ENCODE data around the gene UHMK1. TPM values are rescaled to one million over a fixed set of nuclear protein-coding genes. Genes with fewer than 3 reads are reported as not detected.

UHMK1 gene
- total RNA-seq, 1 donor from 2014 or later = 65.9 TPM

DNA sequence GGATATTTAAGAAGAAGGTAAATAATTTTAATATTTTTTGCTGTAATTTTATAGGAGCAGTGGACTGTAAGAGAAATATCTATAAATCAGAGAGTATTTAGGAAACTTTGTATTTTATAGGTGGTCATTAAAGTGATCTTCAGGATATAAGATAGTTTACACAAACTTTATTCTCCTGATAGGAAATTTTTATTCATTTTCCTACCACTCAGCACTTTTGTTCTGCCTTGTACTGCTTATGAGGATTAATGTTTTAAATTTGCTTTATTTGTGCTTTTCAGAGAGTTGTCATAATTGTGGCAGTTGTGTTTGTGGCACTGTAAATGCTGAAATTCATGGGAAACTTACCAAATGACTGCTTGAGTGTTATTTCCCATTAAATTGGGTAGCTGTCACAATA lies 29.7 kb downstream of the UHMK1 start:
- DNase-seq (ENCODE audit: low read depth) = no peak

DNA sequence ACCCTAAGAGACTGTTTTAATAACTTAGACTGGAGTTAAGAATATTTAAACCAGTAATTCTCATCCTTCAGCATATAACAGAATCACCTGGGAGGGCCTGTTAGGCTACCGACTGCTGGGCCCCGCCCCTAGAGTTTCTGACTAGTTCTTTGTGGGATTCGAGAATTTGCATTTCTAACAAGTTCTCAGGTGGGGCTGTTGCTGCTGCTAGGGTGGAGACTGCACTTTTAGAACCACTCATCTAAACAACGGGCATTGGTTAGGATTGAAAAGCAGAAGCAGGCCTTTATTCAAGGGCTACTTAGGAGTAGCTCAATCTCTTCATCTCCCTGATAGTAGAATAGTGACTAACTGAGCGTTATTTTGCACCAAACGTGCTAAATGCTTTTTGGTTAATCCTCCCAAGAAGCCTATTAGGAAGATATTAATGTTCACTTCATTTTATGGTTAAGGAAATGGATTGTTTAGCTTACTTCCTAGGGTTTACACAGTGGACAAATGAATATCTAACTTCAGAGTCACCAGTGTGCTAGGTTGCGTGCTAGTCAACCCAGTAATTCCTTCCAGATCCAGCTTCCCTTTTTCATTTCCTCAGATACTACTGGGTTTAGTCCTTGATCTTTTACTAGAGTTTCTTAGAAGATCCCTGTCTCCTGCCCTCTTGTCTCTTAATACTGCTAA lies 32.8 kb downstream of the UHMK1 start:
- DNase-seq (ENCODE audit: low read depth) = no peak

DNA sequence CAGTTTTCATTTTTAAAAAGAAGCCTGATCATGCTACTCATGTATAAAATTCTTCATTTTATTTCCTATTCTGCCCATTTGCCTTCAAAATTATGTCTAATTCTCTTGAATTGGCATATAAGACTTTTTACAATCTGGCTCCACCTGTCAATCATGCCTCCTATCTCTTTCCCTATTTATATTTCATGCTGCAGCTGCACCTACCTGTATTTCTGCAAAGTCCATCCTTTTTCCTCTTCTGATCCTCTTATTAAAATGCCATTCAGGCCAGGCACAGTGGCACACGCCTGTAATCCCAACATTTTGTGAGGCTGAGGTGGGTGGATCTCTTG lies 33.3 kb downstream of the UHMK1 start:
- no peak for DNase-seq (ENCODE audit: low read depth)

DNA sequence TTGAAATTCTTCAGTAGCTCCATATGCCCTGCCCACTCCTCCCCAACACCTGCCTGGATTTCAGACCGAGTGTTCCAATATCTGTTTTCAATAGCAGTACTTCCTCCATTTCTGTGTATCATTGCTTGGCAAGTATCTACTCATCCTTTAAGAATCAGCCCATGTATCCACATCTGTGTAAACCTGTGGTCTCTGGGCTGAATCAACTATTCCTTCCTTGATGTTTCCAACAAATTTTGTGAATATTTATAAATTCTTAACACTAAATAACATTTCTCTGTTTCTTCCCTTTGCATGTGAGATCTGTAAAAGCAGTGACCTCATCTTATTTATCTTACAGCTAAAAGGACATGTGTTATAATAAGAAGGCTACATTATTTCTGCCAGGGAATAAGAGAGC lies 37.9 kb downstream of the UHMK1 start:
- DNase-seq (ENCODE audit: low read depth) = no peak

DNA sequence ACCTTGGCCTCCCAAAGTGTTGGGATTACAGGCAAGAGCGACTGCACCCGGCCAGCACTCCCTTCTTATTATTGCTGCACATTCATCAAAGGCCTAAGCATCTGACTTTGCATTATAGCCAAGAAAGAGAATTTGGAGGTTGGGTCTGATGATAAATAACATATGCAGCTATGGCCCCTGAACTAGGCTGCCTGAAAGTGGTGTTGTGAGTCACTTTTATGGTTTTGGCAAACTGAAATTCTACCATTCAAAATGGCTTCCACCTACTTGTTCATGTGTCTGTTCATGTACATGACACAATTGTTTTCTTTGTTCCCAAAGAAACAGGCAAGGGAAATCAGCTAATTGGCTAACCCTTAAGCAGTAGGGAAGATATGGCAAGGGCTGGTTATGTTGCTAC lies 38.9 kb downstream of the UHMK1 start:
- DNase-seq (ENCODE audit: low read depth) = no peak

DNA sequence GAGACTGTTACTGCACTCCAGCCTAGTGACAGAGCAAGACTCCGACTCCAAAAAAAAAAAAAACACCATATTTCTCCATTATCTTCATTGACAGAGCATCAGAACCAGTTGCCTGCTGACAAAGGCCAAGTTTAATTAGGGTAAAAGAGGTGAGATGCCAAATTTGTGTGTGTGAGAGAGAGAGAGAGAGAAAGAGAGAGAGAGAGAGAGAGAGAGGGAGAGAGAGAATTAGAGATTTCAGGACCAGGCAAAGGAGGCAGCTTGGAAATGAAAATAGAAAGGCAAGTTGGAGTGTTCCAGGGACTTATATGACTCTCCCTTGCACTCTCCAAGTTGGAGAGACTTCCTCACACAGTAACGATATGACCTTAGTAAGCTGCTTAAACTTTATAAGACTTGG lies 39.6 kb downstream of the UHMK1 start:
- no peak for DNase-seq (ENCODE audit: low read depth)

DNA sequence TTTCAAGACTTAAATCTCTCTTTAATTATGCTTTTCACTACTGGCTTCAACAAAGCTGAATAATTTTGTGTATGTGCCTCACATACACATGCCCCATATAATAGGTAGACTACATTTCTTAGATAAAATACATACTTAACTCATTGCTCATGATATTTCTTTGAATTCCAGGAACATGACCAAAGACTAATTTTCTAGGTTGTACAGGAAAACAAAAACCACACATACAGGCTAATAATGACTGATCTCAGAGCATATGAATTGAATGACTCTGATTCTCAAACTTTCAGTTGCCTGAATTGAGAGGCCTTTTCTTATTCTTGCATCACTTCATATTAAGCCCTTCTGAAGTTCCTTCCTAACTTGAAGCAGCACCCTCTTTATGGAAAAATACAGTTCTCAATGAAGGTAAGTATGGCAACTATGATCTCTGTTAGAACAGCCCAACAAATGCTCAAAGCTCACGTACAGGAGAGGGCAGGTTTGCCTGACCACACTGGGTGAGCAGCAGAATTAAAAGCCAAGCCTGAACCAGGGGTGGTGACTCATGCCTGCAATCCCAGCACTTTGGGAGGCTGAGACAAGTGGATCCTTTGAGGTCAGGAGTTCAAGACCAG lies 41.3 kb downstream of the UHMK1 start:
- DNase-seq (ENCODE audit: low read depth) = peak; percentile 54

DNA sequence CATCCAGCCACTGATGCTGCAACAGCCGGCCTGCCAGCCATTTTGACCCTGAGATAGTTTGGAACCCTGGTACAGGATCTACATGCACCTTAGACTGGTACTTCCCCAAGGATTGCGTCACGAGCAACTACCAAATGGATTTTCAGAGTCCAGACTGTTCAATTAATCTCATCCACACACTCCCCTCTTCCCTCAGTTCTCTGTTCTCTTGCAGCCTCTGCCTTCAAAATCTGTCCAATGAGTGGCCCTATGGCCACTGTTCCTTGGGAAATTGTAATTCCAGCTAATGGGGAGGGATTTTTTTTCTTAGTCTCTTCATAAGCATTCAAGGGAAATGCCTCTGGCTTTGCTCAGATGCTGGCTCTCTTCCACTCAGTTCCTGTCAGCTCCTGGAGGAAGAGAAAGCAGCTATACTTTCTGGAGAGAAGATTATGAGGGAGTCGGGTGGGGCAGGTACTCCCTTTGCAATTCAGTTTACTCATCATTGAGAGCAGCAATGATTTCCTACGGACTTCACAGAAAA lies 44.1 kb downstream of the UHMK1 start:
- DNase-seq (ENCODE audit: low read depth) = peak; percentile 63

DNA sequence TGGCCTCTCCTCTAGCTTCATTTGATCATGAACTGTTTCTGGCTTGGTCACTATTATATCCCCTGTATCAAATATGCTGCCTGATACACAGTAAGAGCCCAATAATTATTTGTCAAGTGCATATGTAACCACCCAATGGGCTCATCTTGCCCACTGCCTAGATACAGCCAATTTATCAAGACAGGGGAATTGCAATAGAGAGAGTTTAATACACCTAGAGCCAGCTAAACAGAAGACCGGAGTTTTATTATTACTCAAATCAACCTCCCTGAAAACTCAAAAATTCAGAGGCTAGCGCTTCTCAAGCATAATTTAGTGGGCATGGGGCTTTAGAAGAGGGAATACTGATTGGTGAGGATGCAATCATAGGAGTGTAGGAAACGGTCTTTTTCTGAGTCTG lies 45.6 kb downstream of the UHMK1 start:
- no peak for DNase-seq (ENCODE audit: low read depth)

DNA sequence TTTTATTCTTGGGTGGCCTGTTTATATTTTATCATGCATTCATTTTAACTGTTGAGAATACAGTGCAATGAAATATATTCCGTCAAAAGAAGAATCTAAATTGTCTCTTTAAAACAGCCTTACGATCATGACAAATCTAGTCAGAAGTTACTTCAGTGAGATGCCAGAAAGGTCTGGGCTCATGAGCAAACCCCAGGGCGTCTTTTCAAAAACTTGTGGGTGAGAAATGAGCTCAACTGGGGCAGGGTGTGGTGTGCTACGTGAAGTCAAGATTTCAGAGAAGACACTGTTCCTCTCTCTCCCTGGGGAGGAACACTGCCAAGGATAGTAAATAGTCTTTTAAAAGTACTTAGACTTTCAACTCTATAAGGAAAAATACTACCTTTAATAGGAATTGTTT lies 50.6 kb downstream of the UHMK1 start:
- peak; percentile 49 for DNase-seq (ENCODE audit: low read depth)

DNA sequence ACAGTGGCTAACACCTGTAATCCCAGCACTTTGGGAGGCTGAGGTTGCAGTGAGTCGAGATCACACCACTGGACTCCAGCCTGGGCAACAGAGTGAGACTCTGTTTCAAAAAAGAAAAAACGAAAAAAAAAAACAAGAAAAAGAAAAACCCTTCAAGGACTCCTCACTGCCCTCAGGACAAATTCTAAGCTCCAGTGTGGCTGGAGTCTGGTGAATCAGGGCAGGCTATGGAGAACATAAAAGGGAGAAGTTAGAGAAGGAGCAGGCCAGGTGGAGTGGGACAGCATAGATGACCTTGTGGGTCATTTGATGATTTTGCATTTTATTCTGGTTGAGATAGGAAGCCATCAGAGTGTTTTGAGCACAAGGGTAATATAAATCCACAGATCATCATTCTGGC lies 51.4 kb downstream of the UHMK1 start:
- DNase-seq (ENCODE audit: low read depth) = no peak

DNA sequence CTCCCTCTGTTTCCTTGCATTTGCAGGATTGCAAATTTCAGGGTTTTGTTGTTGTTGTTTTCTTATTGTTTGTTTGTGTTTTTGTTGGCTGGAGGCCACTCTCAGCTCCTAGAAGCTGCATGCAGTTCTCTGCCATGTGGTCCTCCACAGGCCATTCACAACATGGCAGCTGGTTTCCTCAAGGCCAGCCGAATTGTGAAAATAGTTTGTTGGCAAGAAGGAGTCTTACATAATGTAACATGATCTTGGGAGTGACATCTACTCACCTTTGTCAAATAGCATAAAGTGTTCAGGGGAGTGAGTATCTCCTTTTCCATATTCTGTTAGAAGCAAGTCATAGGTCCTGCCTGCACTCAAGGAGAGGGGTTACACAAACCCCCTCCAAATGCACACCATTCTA lies 53.3 kb downstream of the UHMK1 start:
- no peak for DNase-seq (ENCODE audit: low read depth)

DNA sequence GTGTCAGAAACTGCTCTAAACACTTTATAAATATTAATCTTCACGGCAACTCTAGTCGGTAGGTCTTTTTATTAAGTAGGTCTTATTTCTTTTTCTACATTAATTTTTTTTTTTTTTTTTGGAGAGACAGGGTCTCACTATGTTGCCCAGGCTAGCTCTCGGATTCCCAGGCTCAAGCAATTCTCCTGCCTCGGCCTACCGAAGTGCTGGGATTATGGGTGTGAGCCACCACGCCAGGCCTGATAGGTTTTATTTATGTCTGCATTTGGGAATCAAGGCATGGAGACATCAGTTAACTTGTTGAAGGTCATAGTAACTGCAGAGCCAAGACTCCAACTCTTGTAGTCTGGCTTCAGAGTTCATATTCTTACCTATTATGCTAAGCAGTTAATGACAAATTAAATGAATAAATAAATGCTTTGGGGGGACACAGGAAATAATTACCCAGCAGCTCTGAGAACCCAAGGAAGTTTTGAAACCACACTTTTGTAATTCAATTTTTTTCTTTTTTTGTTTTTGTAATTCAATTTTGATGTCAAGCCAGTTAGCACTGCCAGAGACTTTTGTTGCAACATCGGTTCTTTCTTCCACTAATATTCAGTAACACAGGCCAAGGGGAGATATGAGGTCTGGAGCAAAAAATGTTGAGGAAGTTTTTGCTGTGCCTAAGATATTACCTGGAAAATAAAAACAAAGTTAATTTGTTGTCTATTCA lies 54.5 kb downstream of the UHMK1 start:
- no peak for DNase-seq (ENCODE audit: low read depth)

DNA sequence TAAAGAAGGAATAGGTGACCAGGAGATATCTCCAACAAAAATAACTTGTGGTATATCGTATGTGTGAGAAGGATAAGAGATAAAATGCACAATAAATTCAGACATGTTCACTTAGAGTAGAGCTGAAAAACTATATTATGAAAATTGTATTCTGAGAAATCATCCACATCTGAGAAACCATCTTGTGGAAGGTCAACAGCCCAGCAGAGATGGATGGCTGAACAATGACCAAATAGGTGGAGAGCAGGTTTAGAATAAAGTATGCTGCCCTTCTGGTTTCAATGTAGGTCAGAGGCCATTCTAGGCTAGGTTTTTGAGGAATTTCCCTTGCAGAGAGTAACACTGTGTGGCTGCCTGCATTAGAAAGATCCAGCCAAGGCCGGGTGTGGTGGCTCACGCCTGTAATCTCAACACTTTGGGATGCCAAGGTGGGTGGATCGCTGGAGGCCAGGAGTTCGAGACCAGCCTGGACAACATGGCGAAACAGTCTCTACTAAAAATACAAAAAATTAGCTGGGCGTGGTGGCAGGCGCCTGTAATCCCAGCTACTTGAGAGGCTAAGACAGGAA lies 55.1 kb downstream of the UHMK1 start:
- no peak for DNase-seq (ENCODE audit: low read depth)

DNA sequence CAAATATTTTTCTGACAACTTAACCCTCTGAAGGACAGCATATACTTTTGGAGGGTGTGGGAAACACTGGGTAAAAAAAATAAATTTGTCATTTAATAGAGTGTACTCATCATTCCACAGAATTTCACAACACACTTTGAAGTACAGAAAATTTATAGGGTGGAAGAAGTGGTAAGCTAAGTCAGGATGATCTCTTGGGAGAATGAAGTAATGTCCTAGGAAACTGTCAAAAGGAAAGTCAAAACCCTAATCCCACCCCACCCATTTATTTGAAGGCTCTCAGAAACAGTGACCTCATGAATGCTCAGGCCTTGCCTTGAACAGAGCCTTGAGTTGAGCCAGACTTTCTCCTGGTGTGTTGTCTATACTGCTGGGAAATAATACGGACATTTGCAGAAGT lies 56.6 kb downstream of the UHMK1 start:
- no peak for DNase-seq (ENCODE audit: low read depth)

DNA sequence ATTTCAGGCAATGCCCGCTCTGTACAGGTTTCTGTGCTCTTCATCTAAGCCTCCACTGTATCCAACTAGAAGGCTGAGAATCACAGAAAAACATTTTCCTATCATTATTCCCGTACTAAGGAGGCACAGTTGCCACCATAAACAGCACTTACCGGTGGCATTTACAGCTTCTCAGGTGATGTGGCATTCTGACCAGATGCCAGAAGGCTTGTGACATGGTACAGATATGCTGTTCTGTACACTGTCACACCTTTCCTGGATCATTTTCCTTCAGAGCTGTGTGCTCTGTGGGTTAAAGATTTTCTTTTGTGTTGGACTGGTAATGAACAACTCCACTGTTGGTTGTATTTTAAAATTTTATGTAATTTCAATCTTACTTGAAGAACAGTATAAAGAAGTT lies 59.9 kb downstream of the UHMK1 start:
- DNase-seq (ENCODE audit: low read depth) = no peak

DNA sequence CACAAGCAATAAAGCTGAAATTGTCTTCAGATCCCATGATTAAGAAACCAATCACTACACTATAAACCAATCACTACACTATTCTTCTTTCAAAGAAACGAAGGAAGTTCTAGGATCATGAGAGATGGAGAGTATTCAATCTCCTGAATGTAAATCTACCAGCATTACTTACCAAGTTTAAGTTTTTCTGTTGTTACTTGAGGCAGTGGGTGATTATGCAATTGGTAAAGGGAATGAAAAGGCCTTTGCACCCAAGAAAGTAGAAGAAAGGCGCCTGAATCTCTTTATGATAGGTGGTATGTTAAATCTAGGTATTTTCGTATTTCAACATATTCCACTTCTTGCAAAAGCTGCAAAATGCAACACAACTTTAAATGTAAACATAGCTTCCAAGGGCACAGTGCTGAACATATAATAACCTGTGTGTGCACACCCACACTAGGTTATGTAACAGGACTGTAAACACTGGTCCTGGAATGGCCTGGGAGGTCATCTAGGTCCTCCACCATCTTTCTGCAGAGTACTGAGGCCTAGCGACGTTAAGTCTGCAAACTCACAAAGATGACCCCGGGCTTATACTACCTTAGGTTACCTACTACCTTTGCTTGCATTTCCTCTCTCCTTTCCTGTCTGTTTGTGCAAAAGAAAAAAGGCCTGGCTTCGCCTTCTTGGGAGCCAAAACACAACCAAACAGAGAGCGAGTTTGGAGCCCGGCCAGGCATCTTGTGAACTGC lies 62.9 kb downstream of the UHMK1 start:
- DNase-seq (ENCODE audit: low read depth) = no peak

DNA sequence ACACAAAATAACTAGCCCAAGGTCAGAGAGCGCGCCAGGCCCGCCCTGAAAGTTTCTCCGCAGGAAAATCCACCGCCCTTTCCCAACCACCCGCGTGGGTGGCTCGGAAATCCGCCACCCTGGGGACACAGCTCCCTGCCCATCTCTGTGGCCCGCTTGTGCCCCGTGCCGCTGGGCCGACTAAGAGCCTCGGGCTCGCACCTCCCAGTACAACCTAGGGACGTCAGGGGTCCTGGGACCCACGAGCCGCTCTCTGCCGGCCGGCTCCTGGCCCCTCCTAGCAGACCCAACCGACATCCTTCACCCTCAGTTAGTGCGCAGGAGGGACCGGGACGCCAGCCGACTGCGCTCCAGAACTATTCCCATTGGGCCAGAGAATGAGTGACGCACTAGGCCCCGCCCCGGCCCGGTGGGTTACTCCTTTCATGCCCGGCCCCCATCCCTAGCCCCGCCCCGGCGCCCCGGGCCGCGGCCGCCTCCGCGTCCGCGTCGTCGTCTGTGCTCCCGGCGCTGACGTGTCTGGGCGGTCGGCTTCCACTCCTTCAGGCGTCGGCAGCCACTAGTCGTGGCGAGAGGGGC lies 63.5 kb downstream of the UHMK1 start:
- DNase-seq (ENCODE audit: low read depth) = peak; percentile 99

DNA sequence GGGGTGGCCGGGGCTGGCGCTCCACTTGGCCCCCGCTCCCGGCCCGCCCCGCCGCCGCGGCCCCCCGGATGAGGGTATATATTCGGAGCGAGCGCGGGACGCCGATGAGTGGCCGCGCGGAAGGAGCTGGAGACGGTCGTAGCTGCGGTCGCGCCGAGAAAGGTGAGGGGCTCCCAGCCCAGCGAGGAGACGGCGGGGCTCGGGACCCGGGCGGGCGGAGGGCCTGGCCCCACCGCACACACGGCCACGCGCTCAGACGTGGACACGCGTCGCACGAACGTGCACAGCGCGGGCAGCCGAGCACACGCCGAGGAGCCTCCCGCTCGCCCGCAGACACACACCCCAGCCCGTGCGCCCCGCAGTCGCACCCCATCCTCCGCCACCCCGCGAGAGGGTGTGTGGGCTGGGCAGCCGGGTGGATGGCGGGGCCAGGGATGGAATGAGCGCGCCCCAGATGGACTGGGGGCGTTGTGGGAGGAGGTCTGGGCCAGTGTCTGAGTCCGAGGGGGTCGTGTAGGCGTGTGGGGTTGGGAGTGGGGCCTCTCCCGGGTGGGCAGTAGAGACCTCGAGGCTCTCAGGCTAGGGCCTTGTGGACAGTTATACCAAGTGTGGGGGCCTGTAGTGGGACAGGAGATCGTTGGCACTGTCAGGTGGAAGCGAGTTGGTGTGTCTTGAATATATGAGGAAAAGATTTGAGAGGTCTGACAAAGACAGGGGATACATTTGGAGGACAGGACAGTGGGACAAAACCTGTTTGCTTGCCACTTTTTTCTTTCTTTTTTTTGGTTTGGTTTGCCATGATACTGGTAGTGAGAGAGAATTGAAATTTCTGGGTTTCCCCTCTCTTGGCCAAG lies 64.2 kb downstream of the UHMK1 start, which contains the start of gene UAP1:
Gene UAP1 (plus strand): TSS at position 107 of the 854 bp plus-strand sequence. CDS start 4,347 bp downstream, outside the sequence.
- DNase-seq (ENCODE audit: low read depth) = no peak

DNA sequence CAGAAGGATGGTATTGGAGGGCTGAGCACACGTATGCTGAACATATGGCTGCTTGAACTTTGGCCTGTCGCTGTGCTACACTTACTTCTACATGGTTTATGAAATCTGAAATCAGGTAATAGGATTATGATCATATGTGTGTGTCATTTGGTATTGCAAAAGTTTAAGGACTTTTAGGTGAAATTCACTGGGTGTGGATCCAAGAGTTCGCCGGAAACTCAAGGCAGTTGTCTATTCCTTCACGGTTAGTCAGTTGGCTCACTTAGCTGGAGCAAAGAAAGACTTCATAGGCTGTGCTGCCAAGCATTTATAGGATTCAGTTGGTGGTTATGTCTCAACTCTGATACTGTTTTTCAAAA lies 64.8 kb downstream of the UHMK1 start:
- peak; percentile 31 for DNase-seq (ENCODE audit: low read depth)

Measured in myocyte (in vitro differentiated cells).